Embryonic facial prominence (tissue), 1 donor: ENCODE results near the gene RAD21L1.

Experiments
- DNase-seq: peaks from one replicate; pipeline ENCODE4 v3.0.0-alpha.2; 2016; ENCODE audit errors: extremely low spot score

RAD21L1 gene

GRCh38 chr20:1295276-1295930, 69.6 kb downstream of the RAD21L1 start:
- DNase-seq, result no peak

- no peak for DNase-seq
Observed at GRCh38 chr20:1296117-1296610, 70.3 kb downstream of the RAD21L1 start.

GRCh38 chr20:1296922-1297321, 71.1 kb downstream of the RAD21L1 start:
- no peak for DNase-seq

- no peak for DNase-seq
Observed at GRCh38 chr20:1297486-1297885, 71.6 kb downstream of the RAD21L1 start.

GRCh38 chr20:1298166-1298565, 72.3 kb downstream of the RAD21L1 start:
- DNase-seq, result no peak

GRCh38 chr20:1298888-1299511, 73.2 kb downstream of the RAD21L1 start:
- DNase-seq, result no peak

- no peak for DNase-seq
Observed at GRCh38 chr20:1299522-1299921, 73.7 kb downstream of the RAD21L1 start.

- no peak for DNase-seq
Observed at GRCh38 chr20:1300083-1300840, 74.4 kb downstream of the RAD21L1 start.

- DNase-seq, result no peak
Observed at GRCh38 chr20:1301031-1301529, 75.2 kb downstream of the RAD21L1 start.

GRCh38 chr20:1302685-1303541, 77.1 kb downstream of the RAD21L1 start:
- no peak for DNase-seq

GRCh38 chr20:1304710-1305515, 79.1 kb downstream of the RAD21L1 start:
- no peak for DNase-seq
